ENCODE measurements around the gene FNDC7.
"Not testable (repeated sequence)": the region's sequence is repeated elsewhere in the genome, so short reads cannot be mapped to it uniquely, and the experiment has no call there.

Gene FNDC7

DNA sequence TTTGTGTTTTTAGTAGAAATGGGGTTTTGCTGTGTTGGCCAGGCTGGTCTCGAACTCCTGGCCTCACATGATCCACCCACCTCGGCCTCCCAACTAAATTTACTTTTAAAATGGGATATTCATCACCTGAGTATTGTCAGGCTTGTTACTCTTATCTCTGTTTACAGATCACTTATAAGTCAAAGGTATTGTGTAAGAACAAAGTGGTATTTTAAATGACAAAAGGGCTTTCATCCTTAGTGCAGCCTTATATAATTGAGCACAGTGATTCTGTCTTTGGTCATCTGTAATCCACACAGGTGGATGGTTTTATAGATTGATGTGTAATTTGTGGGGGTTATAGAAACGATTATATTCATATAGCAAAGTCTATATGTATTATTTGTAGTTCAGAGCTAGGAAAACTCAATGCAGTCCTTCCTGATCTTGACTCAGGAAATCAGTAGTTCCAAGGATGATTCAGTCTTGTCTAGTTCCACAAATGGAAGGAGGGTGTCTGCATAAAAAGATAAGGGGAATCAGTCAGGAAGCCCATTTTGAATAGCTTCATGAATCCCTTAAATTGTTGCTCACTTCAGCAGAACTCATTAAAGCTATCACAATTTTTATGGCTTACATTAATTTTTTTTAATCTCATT, 68.3 kb downstream of the FNDC7 start:
- intact Hi-C loops (cut with DNase I), result no loop called here
- no peak for DNase-seq

DNA sequence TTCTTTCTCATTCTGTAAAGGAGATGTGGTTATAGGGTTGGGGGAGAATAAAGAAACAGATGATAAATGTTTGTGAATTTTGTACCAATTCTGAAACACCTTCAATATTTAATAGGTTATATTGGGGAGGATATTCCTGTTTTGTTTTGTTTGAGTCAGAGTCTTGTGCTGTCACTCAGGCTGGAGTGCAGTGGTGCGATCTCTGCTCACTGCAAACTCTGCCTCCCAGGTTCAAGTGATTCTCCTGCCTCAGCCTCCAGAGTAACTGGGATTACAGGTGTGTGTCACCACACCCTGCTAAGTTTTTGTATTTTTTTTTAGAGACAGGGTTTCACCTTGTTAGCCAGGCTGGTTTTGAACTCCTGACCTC, 68.9 kb downstream of the FNDC7 start:
- DNase-seq; intact Hi-C loops (cut with DNase I): not testable (repeated sequence)

DNA sequence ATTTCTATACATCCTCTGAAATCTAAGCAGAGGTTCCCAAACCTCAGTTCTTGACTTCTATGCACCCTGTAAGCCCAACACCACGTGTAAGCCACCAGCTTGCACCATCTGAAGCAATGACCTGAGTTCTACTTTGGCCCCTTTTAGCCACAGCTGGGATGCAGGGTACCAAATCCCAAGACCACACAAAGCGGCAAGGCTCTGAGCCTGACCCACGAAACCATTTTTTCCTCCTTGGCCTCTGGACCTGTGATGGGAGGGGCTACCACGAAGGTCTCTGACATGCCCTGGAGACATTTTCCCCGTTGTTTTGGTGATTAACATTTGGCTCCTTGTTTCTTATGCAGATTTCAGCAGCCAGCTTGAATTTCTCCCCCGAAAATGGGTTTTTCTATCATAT, 72.6 kb downstream of the FNDC7 start:
- DNase-seq, result no peak

DNA sequence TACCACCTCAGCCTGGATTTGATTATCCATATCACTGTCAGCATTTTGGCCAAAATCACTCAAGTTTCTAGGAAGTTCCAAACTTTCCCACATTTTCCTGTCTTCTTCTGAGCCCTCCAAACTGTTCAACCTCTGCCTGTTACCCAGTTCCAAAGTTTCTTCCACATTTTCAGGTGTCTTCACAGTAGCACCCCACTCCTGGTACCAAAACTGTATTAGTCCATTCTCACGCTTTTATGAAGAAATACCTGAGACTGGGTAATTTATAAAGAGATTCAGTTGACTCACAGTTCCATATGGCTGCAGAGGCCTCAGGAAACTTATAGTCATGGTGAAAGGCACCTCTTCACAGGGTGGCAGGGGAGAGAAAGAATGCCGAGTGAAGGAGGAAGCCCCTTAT, 73.2 kb downstream of the FNDC7 start:
- intact Hi-C loops (cut with DNase I), result no loop called here
- no peak for DNase-seq

More for the DNA sequence above, 72.6 kb downstream of the FNDC7 start:
- intact Hi-C loops (cut with DNase I), result no loop called here

DNA sequence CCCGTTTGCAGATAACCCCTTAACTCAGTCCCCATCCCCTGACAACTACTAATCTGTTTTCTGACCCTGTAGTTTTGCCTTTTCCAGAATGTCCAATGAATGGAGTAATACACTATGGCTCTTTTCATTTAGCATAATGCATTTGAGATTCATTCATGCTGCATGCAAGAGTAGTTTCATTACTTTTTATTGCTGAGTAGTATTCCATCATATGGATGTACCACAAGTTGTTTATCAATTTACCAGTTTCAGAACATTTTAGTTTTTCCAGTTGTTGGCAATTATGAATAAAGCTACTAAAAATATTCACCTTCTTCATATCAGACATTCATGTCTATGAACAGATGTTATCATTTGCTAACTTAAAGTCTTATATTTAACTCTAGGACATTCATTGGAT, 79.1 kb downstream of the FNDC7 start:
- no peak for DNase-seq
- intact Hi-C loops (cut with DNase I), result no loop called here

Measured in head of caudate nucleus (tissue), 42 donors.